C4-2B (cell line): ENCODE results near the gene AGAP1.

Source experiments
- H3K27ac ChIP-seq: fragments of 450-650 bp; 2 replicates; pipeline ENCODE4 v1.5.1; 2017
- ZFX ChIP-seq: fragments of 450-650 bp; IDR thresholded peaks from 2 replicates; pipeline ENCODE4 v1.6.1; 2017
- TF ChIP-seq, protein P1 (sequence below): fragments of 450-650 bp; conservative IDR thresholded peaks from 2 replicates; pipeline ENCODE4 v1.5.1; 2017; ENCODE audit warnings: mild to moderate bottlenecking

AGAP1 gene

GRCh38 chr2:235639428-235639773, 145.6 kb downstream of the AGAP1 start:
- H3K27ac ChIP-seq = no peak overlapping the region
- no peak for TF ChIP-seq ZFX
- TF ChIP-seq, protein P1, sequence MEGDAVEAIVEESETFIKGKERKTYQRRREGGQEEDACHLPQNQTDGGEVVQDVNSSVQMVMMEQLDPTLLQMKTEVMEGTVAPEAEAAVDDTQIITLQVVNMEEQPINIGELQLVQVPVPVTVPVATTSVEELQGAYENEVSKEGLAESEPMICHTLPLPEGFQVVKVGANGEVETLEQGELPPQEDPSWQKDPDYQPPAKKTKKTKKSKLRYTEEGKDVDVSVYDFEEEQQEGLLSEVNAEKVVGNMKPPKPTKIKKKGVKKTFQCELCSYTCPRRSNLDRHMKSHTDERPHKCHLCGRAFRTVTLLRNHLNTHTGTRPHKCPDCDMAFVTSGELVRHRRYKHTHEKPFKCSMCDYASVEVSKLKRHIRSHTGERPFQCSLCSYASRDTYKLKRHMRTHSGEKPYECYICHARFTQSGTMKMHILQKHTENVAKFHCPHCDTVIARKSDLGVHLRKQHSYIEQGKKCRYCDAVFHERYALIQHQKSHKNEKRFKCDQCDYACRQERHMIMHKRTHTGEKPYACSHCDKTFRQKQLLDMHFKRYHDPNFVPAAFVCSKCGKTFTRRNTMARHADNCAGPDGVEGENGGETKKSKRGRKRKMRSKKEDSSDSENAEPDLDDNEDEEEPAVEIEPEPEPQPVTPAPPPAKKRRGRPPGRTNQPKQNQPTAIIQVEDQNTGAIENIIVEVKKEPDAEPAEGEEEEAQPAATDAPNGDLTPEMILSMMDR = no peak

DNA sequence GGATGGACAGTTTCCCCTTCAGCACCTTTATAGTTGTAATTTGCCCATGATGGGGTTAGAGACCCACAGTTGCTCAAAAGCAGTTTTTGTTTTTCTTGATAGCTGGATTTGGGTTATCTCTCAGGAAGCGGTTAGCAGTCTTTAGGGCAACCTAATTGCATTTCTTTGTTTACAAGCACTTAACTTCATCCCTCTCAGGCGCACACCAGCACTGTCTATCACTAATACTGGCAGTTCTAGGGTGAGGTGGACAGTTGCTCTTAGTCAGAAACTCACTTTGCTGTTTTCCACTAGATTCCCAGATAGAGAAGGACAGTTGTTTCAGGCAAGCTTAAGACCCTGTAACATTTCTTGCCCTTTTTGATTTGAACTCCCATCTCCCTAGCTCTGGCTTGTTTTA, 146.0 kb downstream of the AGAP1 start:
- no peak overlapping the region for H3K27ac ChIP-seq
- TF ChIP-seq, protein P1 = no peak
- no peak for TF ChIP-seq ZFX

- no peak overlapping the region for H3K27ac ChIP-seq
- TF ChIP-seq, protein P1 = no peak
- TF ChIP-seq ZFX = no peak
These were observed 146.5 kb downstream of the AGAP1 start for GRCh38 chr2:235640377-235640776.

DNA sequence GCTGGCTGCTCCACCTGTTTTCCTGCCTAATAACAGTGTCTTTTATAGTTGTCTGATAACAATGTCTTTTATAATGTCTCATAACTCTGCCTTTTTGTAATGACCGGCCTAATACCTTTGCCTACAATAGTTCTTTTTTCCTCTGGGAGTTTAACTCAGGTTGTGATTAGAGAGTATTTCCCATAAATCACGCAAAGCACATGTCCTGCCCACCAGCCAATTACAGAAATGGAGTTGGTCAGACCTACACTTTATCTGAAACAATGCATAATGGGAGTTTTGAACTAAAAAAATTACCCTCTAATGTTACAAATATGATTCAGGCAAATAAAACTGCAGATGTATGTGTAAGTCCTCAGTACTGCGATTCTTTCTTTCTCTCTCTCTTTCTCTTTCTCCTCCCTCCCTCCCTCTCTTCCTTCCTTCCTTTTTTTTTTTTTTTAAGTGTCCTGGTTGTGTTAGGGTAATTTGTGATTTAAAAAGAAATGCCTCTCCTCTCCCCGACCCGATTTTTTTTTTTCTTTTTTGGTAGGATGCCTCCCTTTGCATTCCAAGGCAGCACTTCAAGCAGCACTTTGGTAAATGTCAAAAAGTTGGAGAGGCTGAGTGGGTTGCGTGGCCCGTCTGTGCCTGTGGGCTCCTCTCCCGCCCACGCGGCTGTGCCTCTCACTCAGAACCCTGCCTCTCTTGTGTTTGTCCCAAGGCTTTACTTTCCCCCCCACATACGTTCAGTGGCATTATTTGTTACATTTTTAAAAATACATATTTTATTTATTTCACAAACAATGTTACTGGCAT, 147.3 kb downstream of the AGAP1 start:
- no peak overlapping the region for H3K27ac ChIP-seq
- no peak for TF ChIP-seq ZFX
- TF ChIP-seq, protein P1 = no peak

DNA sequence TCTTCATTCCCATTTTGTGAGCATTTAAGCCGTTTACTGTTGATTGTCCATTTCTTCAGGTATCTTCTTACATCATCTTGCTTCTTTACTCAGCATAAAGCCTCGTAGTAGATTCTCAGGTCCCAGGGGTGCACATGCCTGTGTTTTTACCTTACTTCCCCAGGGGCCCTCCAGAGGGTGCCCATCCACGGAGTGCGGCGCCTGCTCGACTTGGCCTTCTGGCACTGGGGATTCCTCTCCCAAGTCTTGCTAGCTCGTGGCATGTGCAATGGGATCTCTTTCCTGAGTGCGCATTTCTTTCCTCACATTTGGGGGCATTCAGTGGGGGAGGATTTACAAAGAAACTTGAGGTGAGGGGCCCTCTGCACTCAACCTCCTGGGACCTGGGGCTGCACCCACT, 148.1 kb downstream of the AGAP1 start:
- TF ChIP-seq ZFX = no peak
- TF ChIP-seq, protein P1 = no peak
- H3K27ac ChIP-seq = no peak overlapping the region

DNA sequence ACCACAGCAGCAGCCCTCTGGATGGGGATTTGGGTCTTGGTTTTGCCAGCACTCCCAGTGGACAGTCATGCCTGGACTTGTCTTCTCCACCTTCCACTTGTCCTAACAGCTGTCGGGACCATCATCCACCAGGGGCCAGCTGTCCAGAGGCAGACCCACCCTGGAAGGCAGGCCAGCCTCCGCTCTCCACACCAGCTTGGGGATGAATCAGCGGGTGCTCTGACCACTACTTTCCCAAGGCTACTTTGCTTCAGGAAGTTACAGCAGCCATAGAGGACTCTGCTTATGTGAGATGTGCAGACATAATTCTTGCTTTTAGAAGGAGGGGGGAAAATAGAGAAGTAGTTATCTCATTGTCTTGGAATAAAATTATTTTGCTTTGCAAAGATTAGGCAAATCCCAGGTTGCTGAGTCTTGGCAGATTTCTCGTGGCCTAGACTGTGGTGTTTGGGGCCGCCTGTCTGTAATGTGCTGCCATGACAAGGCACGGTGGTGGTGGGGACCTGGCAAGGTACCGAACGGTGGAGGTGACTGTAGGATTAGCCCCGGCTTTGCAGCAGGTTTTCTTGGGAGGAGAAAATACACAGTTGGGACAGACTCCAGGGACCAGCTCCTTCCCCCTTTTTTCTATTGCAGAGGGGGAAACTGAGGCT, 148.7 kb downstream of the AGAP1 start:
- H3K27ac ChIP-seq = no peak overlapping the region
- TF ChIP-seq ZFX = no peak
- TF ChIP-seq, protein P1 = no peak

GRCh38 chr2:235643680-235644511, 150.1 kb downstream of the AGAP1 start:
- TF ChIP-seq ZFX = no peak
- TF ChIP-seq, protein P1 = no peak
- H3K27ac ChIP-seq = no peak overlapping the region
